GM21515 (cell line): ENCODE data around the gene TRIP10.
"Not testable (repeated sequence)": the region's sequence is repeated elsewhere in the genome, so short reads cannot be mapped to it uniquely, and the experiment has no call there.

Experiments
- ATAC-seq: cut with Tn5 transposase; IDR thresholded peaks from one replicate; pipeline ENCODE4 v1.9.1; 2021; ENCODE audit not compliant: unreplicated experiment

The TRIP10 gene

GRCh38 chr19:6791237-6791636 is 51.8 kb downstream of the TRIP10 start:
- no peak for ATAC-seq

- no peak for ATAC-seq
Measured at GRCh38 chr19:6793411-6793810, 53.9 kb downstream of the TRIP10 start.

GRCh38 chr19:6793973-6794372 is 54.5 kb downstream of the TRIP10 start:
- no peak for ATAC-seq

GRCh38 chr19:6794686-6795431 is 55.4 kb downstream of the TRIP10 start:
- no peak for ATAC-seq

GRCh38 chr19:6796278-6796677 is 56.8 kb downstream of the TRIP10 start:
- ATAC-seq = no peak

- ATAC-seq = no peak
Measured at GRCh38 chr19:6797646-6798045, 58.2 kb downstream of the TRIP10 start.

GRCh38 chr19:6800160-6800790 is 60.8 kb downstream of the TRIP10 start:
- not testable (repeated sequence) for ATAC-seq

GRCh38 chr19:6800991-6801484 is 61.6 kb downstream of the TRIP10 start:
- no peak for ATAC-seq
